GM18511 (cell line): ENCODE measurements around the gene KLHDC4.
"Not testable (repeated sequence)": the region's sequence is repeated elsewhere in the genome, so short reads cannot be mapped to it uniquely, and the experiment has no call there.

ENCODE experiments used
- ATAC-seq: cut with Tn5 transposase; IDR thresholded peaks from one replicate; pipeline ENCODE4 v1.9.1; 2021; ENCODE audit warnings: mild to moderate bottlenecking, moderate library complexity; ENCODE audit not compliant: unreplicated experiment

KLHDC4 gene

GRCh38 chr16:87788730-87789436 is 23.1 kb upstream of the KLHDC4 start:
- not testable (repeated sequence) for ATAC-seq

- ATAC-seq: not testable (repeated sequence)
Observed at GRCh38 chr16:87787451-87788091, 21.8 kb upstream of the KLHDC4 start.

- no peak for ATAC-seq
Observed at GRCh38 chr16:87784812-87785211, 19.0 kb upstream of the KLHDC4 start.

- no peak for ATAC-seq
Observed at GRCh38 chr16:87782033-87782432, 16.2 kb upstream of the KLHDC4 start.

- no peak for ATAC-seq
Observed at GRCh38 chr16:87780385-87780989, 14.7 kb upstream of the KLHDC4 start.

- peak; percentile 49 for ATAC-seq
Observed at GRCh38 chr16:87778830-87779579, 13.2 kb upstream of the KLHDC4 start.

- ATAC-seq: no peak
Observed at GRCh38 chr16:87778476-87778829, 12.7 kb upstream of the KLHDC4 start.

- not testable (repeated sequence) for ATAC-seq
Observed at GRCh38 chr16:87773836-87774235, 8.1 kb upstream of the KLHDC4 start.

- ATAC-seq: not testable (repeated sequence)
Observed at GRCh38 chr16:87767456-87767855, 1.7 kb upstream of the KLHDC4 start.

- no peak for ATAC-seq
Observed at GRCh38 chr16:87766485-87766797, 655 bp upstream of the KLHDC4 start.

GRCh38 chr16:87765473-87765775 is 362 bp downstream of the KLHDC4 start:
- ATAC-seq: peak; percentile 29

- ATAC-seq: no peak
Observed at GRCh38 chr16:87764600-87765472, 950 bp downstream of the KLHDC4 start.

GRCh38 chr16:87762620-87763019 is 3.2 kb downstream of the KLHDC4 start:
- ATAC-seq: no peak

GRCh38 chr16:87762071-87762571 is 3.7 kb downstream of the KLHDC4 start:
- ATAC-seq: no peak

- ATAC-seq: no peak
Observed at GRCh38 chr16:87761060-87761459, 4.7 kb downstream of the KLHDC4 start.

- ATAC-seq: no peak
Observed at GRCh38 chr16:87757841-87758426, 7.9 kb downstream of the KLHDC4 start.

GRCh38 chr16:87754535-87754934 is 11.3 kb downstream of the KLHDC4 start:
- ATAC-seq: no peak

- ATAC-seq: no peak
Observed at GRCh38 chr16:87747626-87748414, 18.0 kb downstream of the KLHDC4 start.

GRCh38 chr16:87746178-87746577 is 19.6 kb downstream of the KLHDC4 start:
- ATAC-seq: no peak
